Fibroblast of skin of back (primary cell): ENCODE results near the gene COMTD1.
"Not testable (repeated sequence)": the region's sequence is repeated elsewhere in the genome, so short reads cannot be mapped to it uniquely, and the experiment has no call there.

Experiments
- DNase-seq: peaks from one replicate; pipeline ENCODE4 v3.0.0-alpha.2; 2013

COMTD1 gene

DNA sequence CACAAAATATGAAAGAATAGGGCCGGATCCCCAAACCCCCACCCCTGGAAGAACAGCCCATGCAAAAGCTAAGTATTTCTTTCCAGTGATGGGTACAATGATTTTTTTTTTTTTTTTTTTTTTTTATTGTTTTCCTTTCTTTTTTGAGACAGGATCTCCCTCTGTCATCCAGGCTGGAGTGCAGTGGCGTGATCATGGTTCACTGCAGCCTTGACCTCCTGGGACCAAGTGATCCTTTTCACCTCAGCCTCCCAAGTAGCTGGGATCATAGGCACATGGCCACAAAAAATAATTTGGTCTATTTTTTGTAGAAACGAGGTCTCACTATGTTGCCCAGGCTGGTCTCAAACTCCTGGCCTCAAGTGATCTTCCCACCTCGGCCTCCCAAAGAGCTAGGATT, 41.1 kb downstream of the COMTD1 start:
- not testable (repeated sequence) for DNase-seq

DNA sequence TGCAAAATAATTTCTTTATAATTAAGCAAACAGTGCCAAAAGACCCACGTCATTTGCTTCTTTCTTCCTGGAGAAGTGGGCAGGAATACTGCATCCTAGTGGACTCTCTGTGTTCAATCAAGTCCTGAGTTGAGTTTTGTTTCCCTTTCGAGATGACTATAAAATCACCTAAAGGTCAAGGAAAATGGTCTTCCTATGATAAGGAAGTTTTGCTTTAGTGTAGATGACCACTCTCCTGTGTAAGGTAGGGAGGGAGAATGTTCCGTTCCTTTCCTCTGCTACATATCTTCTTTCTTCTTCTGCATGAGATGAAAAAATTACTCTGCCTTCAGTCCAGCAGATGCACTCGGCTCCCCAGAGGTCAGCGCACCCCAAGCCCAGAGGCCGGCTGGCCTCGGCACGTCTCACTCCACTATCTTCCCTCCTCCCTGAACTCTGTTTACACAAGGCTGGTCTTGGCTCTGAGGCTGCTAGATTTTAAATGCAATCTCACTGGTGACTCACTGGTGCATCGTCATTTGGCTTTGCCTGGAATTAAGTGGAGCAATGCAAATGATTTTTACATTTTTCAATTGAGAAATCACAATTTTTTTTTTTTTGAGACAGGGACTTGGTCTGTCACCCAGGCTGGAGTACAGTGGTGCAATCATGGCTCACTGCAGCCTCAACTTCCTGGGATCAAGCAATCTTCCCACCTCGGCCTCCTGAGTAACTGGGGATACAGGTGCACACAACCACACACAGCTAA, 43.8 kb downstream of the COMTD1 start:
- DNase-seq, result peak; percentile 92

DNA sequence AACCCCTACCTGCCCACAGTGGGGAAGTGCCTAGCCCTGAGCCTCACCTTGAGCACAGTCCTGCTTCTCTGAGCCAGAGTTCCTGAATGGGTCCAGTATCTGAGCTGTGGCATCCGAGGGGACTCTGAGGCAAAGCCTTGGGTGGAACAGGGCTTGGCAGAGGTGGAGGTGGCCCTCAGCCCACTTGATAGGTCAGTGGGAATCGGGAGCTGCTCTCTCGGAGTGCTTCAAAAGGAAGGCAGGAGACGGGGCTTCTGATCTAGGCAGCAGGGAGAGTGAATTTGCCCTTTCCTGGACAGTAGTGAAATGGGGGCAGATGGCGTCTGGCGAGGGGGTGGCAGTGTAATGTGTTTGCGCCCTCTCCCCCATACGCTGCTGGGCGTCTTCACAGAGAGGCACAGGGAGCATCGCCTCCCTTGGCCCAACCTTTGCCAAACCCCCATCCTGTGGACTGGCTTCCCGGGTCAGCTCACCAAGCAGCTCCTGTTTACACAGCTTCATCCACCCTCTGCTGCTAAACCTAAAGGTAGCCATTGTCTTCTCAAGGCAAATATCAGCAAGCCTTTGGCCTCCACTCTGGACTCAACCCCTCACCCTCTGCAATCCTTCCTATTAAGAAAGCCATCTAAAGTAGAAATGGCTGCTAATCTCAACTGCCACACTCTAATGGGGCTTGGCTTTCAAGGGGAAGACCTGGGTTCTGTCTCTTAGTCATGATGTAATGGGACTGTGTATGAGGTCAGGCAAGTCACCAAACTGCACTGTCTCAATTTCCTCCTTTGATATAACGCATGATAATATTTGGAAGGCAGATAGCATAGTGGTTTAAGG, 46.3 kb downstream of the COMTD1 start:
- no peak for DNase-seq

DNA sequence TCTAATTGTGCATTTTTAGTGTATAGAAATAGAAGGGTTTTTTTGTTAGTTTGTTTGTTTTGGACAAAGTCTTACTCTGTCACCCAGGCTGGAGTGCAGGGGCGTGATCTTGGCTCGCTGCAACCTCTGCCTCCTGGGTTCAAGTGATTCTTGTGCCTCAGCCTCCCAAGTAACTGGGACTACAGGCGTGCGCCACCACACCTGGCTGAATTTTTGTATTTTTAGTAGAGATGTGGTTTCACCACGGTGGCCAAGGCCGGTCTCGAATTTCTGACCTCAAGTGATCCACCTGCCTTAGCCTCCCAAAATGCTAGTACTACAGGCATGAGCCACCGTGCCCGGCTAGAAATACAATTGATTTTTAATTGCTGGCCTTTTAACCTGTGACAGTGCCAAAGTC, 47.2 kb downstream of the COMTD1 start:
- DNase-seq, result not testable (repeated sequence)

DNA sequence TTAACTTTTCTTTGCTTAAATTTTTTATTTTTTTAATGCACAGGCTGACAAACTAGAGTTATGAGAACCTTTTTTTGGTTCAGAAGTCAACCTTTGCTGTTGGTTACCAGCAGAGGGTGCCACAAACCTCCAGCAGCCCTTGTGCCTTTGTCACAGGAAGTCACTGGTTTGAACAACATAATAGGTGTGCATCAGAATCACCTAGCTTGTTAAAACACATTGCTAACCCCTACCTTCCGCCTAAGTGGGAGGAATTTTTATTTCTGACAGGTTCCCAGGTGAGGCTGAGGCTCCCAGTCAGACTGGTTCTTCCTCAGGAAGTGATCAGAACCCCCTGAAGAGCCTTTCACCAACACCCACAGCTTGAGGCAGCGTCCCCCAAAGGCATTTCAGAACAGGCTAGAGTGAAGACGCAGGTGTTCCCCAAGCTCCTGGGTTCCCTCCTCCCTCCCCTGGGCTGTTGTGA, 47.8 kb downstream of the COMTD1 start:
- peak; percentile 66 for DNase-seq

DNA sequence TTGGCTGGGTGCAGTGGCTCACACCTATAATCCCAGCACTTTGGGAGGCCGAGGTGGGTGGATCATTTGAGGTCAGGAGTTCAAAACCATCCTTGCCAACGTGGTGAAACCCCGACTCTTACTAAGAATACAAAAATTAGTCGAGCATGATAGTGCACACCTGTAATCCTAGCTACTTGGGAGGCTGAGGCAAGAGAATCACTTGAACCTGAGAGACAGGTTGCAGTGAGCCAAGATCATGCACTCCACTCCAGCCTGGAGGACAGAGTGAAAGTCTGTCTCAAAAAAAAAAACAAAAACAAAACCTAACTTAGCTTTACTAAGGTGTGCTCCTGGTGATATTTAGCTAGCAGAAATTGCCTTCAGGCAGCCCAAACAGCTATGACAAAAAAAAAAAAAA, 49.4 kb downstream of the COMTD1 start:
- DNase-seq, result no peak
